Tongue (tissue), 2 donors: ENCODE results near the gene PANK4. TPM values are rescaled to one million over a fixed set of nuclear protein-coding genes. Genes with fewer than 3 reads are reported as not detected.
"Not testable (repeated sequence)": the region's sequence is repeated elsewhere in the genome, so short reads cannot be mapped to it uniquely, and the experiment has no call there.

Experiments
- DNase-seq: peaks from one replicate; pipeline ENCODE4 v3.0.0-alpha.2; 2015
- total RNA-seq: library from RNA; depleted of rRNA; stranded (reverse); fragments of >200 nt; gene quantifications from one replicate; pipeline ENCODE4 v1.2.3, GENCODE V29; 2014

PANK4 gene
- total RNA-seq: 44.1 TPM

GRCh38 chr1:2525920-2526823 lies at the start of gene PANK4:
TSS of gene PANK4 (minus strand) at chr1:2526596. CDS start at chr1:2526587, 9 bp downstream.
- peak; percentile 97 for DNase-seq

- DNase-seq: no peak
These were observed 48.0 kb upstream of the PANK4 start for GRCh38 chr1:2574350-2574749.

GRCh38 chr1:2573250-2573920 lies 47.0 kb upstream of the PANK4 start:
- no peak for DNase-seq

DNA sequence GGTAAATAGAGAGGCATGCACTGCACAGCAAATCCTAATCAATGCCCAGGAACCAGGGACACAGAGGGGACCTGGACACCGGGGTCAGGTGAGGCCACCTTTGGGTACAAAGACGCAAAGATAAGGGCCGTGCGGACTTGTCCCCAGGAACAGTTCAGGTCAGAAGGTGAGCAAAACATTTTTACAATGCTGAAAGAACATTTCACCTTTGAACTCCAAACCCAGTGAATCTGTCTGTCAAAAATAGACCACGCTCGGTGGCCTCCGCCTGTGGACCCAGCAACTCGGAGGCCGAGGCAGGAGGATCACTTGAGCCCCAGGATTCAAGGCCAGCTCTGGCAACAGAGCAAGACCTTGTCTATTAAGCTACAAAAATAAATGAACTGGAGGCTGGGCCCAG lies 45.0 kb upstream of the PANK4 start:
- no peak for DNase-seq

- no peak for DNase-seq
These were observed 43.9 kb upstream of the PANK4 start for GRCh38 chr1:2570332-2570731.

DNA sequence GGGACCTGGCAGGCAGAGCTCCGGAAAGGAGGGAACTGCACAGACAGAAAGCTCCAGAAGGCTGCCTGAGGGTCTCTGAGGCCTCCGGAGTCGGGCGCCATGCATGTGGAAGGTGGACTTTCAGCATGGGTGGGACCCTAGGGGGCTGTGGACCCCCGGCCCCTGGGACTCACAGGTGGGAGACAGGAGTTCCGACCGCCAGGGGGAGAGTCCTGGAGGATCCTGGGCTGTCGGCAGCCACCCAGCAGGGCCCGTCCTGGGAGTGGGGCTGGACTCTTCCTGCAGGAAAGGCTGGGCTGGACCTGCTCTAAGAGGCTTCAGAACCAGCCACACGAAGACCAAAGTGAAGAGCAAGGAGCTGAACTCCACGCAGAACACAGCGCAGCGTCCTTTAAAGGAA lies 43.3 kb upstream of the PANK4 start:
- not testable (repeated sequence) for DNase-seq

- DNase-seq: no peak
These were observed 42.7 kb upstream of the PANK4 start for GRCh38 chr1:2569060-2569459.

DNA sequence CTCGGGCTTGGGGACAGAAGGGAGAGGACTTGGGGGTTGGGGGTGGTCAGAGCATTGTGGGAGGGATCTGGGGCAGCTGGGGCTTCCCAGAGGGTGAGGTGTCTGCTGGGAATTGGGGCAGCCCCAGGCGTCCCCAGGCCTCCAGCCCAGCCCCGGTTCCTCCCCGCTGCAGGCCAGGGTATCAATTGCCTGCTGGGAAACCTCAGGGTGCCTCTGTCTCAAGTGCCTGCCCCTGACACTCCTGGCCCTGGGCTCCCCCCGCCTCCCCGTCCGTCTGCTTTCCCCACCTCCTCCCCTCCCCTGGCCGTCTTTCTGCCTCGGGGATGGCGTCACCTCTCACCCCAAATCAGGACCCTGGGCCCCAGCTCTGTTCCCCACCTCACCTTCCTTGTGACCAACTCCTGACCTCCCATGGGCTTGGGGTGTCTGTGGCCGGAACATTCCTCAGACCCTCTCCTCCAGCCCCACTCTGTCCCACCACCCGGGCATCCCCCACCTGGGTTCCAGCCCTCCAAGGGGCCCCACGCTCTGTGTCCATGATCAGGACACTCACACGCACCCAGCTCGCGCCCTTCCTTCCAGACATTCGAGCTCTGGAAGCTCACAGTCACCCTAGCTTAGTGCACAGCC lies 41.9 kb upstream of the PANK4 start:
- not testable (repeated sequence) for DNase-seq

GRCh38 chr1:2567083-2567679 lies 40.8 kb upstream of the PANK4 start:
- DNase-seq: no peak

DNA sequence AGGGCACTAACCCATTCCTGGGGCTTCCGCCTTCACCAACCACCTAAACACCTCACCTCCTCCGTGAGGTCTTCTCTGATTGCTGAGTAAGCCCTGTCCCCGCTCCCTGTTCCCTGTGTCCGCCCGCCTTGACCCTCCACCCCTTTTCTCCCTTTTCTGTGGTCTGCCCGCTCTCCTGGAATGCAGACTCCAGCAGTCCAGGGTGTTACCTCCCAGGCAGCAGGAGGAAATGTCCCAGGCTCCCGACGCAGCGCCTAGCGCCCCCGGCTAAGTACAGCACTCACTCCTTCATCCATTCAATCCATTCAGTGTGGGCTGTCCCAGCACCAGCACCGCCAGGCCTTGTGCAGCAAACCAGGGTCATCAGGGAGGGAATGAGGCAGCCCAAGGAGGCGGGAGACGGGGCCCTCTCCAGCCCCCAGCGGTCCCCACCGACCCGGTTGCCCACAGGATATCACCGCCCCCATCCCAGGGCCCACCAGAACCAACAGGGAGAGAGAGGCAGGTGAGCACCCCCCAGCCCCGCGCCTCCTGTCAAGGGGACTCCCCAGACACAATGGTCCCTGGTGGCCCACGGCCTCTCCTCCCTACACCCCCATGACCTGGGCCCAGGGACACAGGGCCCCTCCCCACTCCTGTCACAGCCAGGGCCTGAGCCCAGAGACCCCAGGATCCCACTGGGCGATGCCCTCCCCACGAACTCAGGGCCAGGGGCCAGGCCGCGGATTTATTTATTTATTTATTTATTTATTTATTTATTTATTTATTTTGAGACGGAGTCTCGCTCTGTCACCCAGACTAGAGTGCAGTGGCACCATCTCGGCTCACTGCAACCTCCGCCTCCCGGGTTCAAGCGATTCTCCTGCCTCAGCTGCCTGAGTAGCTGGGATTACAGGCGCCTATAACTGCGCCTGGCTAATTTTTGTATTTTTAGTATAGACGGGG lies 40.0 kb upstream of the PANK4 start:
- no peak for DNase-seq

GRCh38 chr1:2564815-2565374 lies 38.5 kb upstream of the PANK4 start:
- DNase-seq: no peak

DNA sequence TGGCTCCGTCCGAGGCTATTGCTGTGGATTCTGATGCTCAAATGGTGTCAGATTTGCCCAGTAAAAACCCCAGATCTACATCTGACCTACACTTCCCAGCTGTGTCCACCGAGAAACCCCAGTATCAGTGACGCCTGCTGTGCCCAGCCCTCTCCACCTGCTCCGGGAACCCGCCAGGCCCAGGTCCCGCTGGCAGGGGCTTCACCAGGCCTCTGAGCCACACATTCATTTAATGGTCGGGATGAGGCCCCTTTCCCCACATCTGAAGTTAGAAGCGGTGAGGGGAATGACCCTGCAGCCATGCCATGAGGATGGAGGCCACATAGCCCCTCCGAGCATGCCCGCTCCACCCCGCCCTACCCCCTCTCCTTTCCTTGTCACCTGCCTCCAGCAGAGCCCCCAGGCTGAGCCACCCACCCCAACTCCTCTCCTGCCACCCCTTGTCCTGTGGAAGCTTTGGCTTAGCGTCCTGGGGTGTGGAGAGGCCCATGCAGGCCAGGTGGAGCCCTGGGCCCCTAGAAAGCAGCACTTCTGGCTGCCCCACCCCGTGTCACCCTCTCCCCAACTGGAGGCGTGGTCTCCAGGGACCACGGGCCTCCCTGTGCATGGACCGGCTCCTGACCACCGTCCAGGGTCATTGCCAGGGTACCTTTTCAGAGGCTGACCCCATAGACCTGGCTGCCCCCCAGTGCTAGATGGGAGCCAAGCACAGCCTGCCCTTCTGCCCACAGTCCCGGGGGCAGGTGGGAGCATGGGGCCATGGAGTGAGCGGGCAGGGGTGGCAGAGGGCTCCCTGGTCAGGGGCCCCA lies 37.8 kb upstream of the PANK4 start:
- DNase-seq: no peak

GRCh38 chr1:2563205-2563604 lies 36.8 kb upstream of the PANK4 start:
- DNase-seq: no peak

DNA sequence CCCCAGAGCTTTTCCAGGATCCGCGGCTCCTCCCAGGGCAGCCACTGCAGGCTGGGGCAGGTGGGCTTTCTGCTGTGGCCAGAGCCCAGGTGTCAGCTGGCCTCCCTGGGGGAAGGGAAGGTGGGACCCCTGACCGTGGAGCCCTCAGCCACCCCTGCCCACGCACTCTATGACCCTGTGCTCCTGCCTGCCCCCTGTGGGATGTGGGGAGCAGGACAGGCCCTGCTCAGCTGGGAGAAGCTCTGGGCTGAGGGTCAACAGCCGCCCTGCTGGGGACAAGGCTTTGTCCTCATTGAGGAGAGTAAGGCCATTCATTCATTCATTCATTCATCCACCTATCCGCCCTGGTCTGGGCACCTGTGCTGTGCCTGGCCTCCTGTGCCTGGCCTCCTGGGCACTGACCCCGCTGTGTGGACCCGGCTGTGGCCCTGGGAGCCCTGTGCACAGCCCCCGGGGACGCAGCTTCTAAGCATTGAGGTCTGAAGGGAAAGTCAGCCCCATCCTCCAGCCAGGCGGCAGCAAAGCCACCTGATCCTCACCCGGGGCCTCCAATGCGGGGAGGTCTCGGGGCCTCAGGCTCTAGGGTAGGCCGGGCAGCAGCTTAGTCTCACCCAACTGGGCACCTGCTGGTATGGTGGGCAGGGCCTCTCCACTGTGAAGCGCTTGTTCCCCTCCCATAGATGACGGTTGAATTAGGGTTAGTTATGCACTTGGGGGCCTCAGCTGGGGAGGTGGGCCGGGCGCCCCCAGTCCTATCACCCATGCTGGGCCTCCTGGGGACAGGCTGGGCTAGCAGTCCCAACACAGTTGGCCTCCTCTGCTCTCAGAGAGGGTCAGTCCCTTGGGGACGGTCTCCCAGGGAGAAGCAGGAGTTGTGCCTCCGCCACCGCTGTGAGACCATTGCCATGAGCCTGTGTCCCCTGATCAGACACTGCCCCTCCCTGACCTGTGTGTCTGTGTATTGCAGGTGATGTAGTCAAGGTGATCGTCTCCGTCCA lies 35.8 kb upstream of the PANK4 start:
- DNase-seq: no peak

GRCh38 chr1:2561446-2561845 lies 35.0 kb upstream of the PANK4 start:
- DNase-seq: no peak

- no peak for DNase-seq
These were observed 34.1 kb upstream of the PANK4 start for GRCh38 chr1:2560299-2561073.

GRCh38 chr1:2559509-2560298 lies 33.3 kb upstream of the PANK4 start:
- DNase-seq: no peak
